GM19452 (cell line): ENCODE data around the gene WBP1L.
"Not testable (repeated sequence)": the region's sequence is repeated elsewhere in the genome, so short reads cannot be mapped to it uniquely, and the experiment has no call there.

Experiments
- ATAC-seq: cut with Tn5 transposase; IDR thresholded peaks from one replicate; pipeline ENCODE4 v1.9.1; 2021; ENCODE audit not compliant: unreplicated experiment

Gene WBP1L

GRCh38 chr10:102721954-102722353 is 21.8 kb upstream of the WBP1L start:
- no peak for ATAC-seq

- no peak for ATAC-seq
Observed at GRCh38 chr10:102723989-102724388, 19.8 kb upstream of the WBP1L start.

GRCh38 chr10:102726274-102726673 is 17.5 kb upstream of the WBP1L start:
- no peak for ATAC-seq

- no peak for ATAC-seq
Observed at GRCh38 chr10:102727037-102727818, 16.5 kb upstream of the WBP1L start.

GRCh38 chr10:102729029-102730026 is 14.4 kb upstream of the WBP1L start:
- no peak for ATAC-seq

GRCh38 chr10:102731222-102731800 is 12.4 kb upstream of the WBP1L start:
- ATAC-seq: no peak

- ATAC-seq: no peak
Observed at GRCh38 chr10:102732661-102733060, 11.1 kb upstream of the WBP1L start.

- no peak for ATAC-seq
Observed at GRCh38 chr10:102735065-102735562, 8.6 kb upstream of the WBP1L start.

GRCh38 chr10:102738692-102739121 is 5.0 kb upstream of the WBP1L start:
- ATAC-seq: no peak

GRCh38 chr10:102740229-102740628 is 3.5 kb upstream of the WBP1L start:
- ATAC-seq: no peak

- ATAC-seq: no peak
Observed at GRCh38 chr10:102741726-102742237, 2.0 kb upstream of the WBP1L start.

GRCh38 chr10:102742313-102742712 is 1.4 kb upstream of the WBP1L start:
- not testable (repeated sequence) for ATAC-seq

GRCh38 chr10:102743078-102743587 is 615 bp upstream of the WBP1L start:
- no peak for ATAC-seq

- ATAC-seq: no peak
Observed at GRCh38 chr10:102744374-102745051, 765 bp downstream of the WBP1L start.

GRCh38 chr10:102745157-102745556 is 1.4 kb downstream of the WBP1L start:
- ATAC-seq: no peak

GRCh38 chr10:102752266-102752930 is 8.7 kb downstream of the WBP1L start:
- no peak for ATAC-seq

- ATAC-seq: no peak
Observed at GRCh38 chr10:102752934-102753664, 9.4 kb downstream of the WBP1L start.

GRCh38 chr10:102753718-102754117 is 10.0 kb downstream of the WBP1L start:
- ATAC-seq: no peak

- ATAC-seq: no peak
Observed at GRCh38 chr10:102757323-102757722, 13.6 kb downstream of the WBP1L start.
